Muscle layer of duodenum (tissue), 2 donors: ENCODE data around the gene EHD1.

Experiments used
- H3K27ac ChIP-seq: one replicate; pipeline ENCODE4 v1.7.0; 2013; ENCODE audit warnings: mild to moderate bottlenecking, low read length
- H3K27me3 ChIP-seq: one replicate; pipeline ENCODE4 v1.7.0; 2013; ENCODE audit warnings: low read depth, mild to moderate bottlenecking, control low read depth, low read length
- H3K36me3 ChIP-seq, 2 donors: one replicate each; pipeline ENCODE4 v1.7.0; 2013; ENCODE audit warnings: low read length in 2 of 2, control low read depth in 1 of 2, mild to moderate bottlenecking in 1 of 2; ENCODE audit not compliant: insufficient read depth in 2 of 2, control insufficient read depth in 1 of 2
- H3K4me1 ChIP-seq, 2 donors: one replicate each; pipeline ENCODE4 v1.7.0; 2013; ENCODE audit warnings: low read length in 2 of 2, mild to moderate bottlenecking in 2 of 2, control low read depth in 1 of 2, moderate library complexity in 1 of 2; ENCODE audit not compliant: insufficient read depth in 2 of 2, control insufficient read depth in 1 of 2
- H3K4me3 ChIP-seq, 2 donors: one replicate each; pipeline ENCODE4 v1.7.0; 2013; ENCODE audit warnings: low read length in 2 of 2, low read depth in 1 of 2, mild to moderate bottlenecking in 1 of 2
- H3K9me3 ChIP-seq, 2 donors: one replicate each; pipeline ENCODE4 v1.7.0; 2013; ENCODE audit warnings: low read length in 2 of 2, control low read depth in 1 of 2, mild to moderate bottlenecking in 1 of 2; ENCODE audit not compliant: control insufficient read depth in 1 of 2
- donor health status: healthy.

EHD1 gene

DNA sequence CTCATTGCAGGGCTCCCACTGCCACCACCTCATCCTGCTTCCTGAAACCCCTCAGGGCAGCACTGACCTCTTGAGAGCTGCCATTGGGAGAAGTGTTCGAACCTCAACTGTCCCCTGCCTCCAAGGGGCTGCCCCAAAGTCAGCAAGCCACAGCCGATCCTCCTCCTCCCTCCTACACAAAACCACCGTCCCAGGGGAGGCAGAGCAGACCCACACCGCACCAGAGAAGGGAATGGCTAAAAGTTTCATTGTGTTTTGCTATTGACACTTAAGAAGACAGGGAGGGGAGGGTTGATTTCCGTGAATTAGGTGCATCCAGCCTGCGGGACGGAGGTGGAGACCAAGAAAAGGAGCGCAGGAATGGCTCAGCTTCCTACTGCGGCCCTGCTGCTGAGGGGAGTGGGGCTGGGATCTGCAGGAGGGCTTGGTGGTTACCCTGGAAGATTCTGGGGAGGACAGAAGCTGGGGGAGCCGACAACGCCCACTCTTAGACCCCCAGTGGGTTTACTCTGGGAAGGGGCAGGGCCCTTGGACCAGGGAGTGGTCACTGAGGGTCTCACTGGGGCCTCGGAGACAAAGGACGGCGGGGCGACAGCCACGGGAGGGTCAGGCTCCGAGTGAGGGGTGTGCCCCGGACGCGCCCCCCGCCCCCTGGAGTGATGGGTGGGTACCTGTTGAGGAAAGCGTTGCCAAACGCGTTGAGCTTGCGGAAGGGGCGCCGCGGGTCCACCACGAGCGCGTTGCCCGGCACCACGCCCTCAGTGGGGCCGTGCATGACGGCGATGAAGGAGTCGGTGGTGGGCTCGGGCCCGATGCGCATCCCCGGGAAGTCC, 815 bp downstream of the EHD1 start:
- Histone ChIP-seq H3K4me1 (peaks cover 15 to 62% of the 10 kb centered on the region in 2 donors), H3K36me3 (peaks cover 10 to 14% of the 10 kb centered on the region in 2 donors), H3K4me3 (peak overlapping the region; percentile 97), H3K27me3 (no peaks in the 10 kb centered on the region), H3K9me3 (no peaks in the 10 kb centered on the region), H3K27ac (peak overlapping the region; percentile 78)

- no peaks in the 10 kb centered on the region for H3K9me3 ChIP-seq
- peak overlapping the region; percentile 97 for H3K4me3 ChIP-seq
- H3K36me3 ChIP-seq, result peaks cover 12 to 16% of the 10 kb centered on the region in 2 donors
- no peaks in the 10 kb centered on the region for H3K27me3 ChIP-seq
- H3K27ac ChIP-seq, result peak overlapping the region; percentile 78
- H3K4me1 ChIP-seq, result peaks cover 16 to 70% of the 10 kb centered on the region in 2 donors
Observed at GRCh38 chr11:64876835-64877341, 1.5 kb downstream of the EHD1 start.

GRCh38 chr11:64876229-64876750, 2.1 kb downstream of the EHD1 start:
- Histone ChIP-seq H3K4me3 (peak overlapping the region; percentile 97), H3K27ac (peak overlapping the region; percentile 78), H3K27me3 (no peaks in the 10 kb centered on the region), H3K4me1 (peaks cover 22 to 76% of the 10 kb centered on the region in 2 donors), H3K9me3 (no peaks in the 10 kb centered on the region), H3K36me3 (peaks cover 18 to 22% of the 10 kb centered on the region in 2 donors)

DNA sequence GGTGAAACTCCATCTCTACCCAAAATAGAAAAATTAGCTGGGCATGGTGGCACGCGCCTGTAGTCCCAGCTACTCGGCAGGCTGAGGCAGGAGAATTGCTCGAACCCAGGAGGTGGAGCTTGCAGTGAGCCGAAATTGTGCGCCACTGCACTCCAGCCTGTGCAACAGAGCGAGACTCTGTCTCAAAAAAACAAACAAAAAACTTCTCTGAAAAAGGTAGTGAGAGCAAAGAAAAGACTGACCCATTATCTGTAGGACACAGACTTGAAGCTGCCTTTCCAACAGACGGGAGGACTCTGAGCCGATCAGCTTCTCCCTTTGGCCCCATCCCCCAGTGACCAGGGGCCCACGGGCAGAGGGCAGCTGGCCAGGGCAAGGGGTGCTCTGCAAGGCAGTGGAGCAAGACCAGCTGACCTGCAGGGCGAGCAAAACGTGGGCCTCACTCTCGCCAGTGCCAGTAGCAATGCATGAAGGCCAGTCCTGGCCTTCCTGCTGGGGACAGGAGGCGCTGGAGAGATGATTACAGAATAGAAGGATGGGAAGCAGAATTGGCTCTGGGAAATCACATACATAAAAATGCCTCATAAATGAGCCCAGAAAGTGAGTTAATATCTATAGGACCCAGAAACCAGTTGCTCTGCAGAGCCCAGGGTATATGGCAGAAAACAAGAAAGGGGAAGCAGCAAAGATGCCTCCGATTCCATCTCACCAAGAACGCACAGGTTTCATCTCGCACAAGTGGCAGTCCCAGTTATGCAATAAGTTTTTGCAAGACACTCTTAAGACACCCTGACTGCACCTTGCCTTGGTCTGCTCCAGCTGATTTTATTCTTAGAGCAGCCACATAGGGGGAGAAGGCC, 2.8 kb downstream of the EHD1 start:
- H3K9me3 ChIP-seq, result no peaks in the 10 kb centered on the region
- H3K4me3 ChIP-seq, result peak overlapping the region; percentile 97
- H3K27ac ChIP-seq, result peak overlapping the region; percentile 78
- H3K36me3 ChIP-seq, result peaks cover 23 to 24% of the 10 kb centered on the region in 2 donors
- peaks cover 29 to 79% of the 10 kb centered on the region in 2 donors for H3K4me1 ChIP-seq
- no peaks in the 10 kb centered on the region for H3K27me3 ChIP-seq

DNA sequence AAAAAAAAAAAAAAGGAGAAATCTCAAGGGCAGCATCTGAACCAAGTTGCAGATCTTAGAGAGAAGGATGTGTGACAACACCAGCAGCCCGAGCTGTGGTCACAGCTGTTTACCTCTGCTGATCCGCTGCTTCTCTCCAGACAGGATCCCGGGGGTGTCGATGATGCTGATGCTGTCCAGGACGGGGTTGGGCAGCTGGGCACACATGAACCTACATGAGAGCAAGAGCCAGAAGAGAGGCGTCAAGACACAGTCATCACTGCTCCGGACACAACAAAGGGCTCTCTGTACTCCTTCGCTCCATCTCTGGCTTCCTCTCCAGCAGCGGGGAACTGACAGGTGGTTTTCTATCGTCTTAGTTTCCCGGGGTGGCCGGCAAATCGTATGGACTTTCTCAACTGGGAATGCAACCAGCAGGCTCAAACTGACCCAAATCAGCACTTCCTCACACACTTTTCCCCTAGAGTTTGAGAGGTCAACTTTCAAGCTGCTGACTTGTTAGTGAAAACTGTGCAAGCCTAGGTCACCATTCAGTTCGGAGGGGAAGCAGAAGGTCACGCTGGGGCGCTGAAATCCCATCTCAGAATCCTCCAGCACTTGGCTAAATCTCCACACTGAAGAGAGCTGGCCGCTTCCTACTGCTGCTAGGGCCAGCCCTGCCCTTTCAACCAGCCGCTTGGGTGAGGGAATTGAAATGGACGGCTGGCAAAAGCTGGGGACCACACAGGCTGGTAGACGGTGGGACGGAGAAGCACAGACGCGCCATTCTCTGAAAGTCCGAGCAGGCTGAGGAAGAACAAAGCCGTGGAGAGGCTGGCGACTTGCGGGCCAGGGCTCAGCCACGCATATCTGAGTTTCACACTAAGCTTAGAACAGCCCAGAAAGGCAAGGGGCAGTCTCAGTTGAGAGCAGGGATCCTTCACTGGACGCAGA, 3.8 kb downstream of the EHD1 start:
- H3K9me3 ChIP-seq, result no peaks in the 10 kb centered on the region
- H3K27ac ChIP-seq, result peak overlapping the region; percentile 33
- peaks cover 23 to 24% of the 10 kb centered on the region in 2 donors for H3K36me3 ChIP-seq
- peak overlapping the region; percentile 2 to 97 for H3K4me3 ChIP-seq
- no peaks in the 10 kb centered on the region for H3K27me3 ChIP-seq
- H3K4me1 ChIP-seq, result peaks cover 36 to 80% of the 10 kb centered on the region in 2 donors

GRCh38 chr11:64872790-64873488, 5.5 kb downstream of the EHD1 start:
- H3K36me3 ChIP-seq, result peaks cover 24 to 29% of the 10 kb centered on the region in 2 donors
- peak overlapping the region; percentile 36 for H3K27ac ChIP-seq
- H3K4me3 ChIP-seq, result no peak overlapping the region
- H3K9me3 ChIP-seq, result no peaks in the 10 kb centered on the region
- H3K4me1 ChIP-seq, result peaks cover 45 to 89% of the 10 kb centered on the region in 2 donors
- H3K27me3 ChIP-seq, result no peaks in the 10 kb centered on the region

DNA sequence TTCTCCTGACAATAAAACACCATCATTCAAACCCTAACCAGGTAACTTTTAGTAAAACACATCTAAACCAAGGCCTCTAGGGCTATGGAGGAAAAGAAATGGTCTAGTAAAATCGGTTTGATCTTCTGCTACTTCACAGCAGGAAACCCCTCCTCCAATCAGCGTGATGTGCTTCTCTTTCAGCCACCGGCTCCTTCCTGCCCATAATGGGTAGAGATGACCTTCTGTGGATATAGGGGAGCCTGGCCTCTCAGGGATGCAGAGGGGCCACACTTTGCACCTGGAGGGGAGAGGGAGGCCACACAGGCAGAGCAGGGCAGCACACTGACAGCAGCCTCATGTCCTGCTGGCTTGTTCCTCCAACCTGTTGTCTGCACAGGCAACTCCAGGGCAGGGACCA, 6.9 kb downstream of the EHD1 start:
- H3K9me3 ChIP-seq, result no peaks in the 10 kb centered on the region
- H3K27ac ChIP-seq, result peak overlapping the region; percentile 83
- H3K27me3 ChIP-seq, result no peaks in the 10 kb centered on the region
- peaks cover 45 to 90% of the 10 kb centered on the region in 2 donors for H3K4me1 ChIP-seq
- H3K36me3 ChIP-seq, result peaks cover 24 to 29% of the 10 kb centered on the region in 2 donors
- peak overlapping the region; percentile 13 to 30 for H3K4me3 ChIP-seq

GRCh38 chr11:64870893-64871466, 7.4 kb downstream of the EHD1 start:
- peak overlapping the region; percentile 83 for H3K27ac ChIP-seq
- H3K4me1 ChIP-seq, result peaks cover 40 to 90% of the 10 kb centered on the region in 2 donors
- peaks cover 24 to 29% of the 10 kb centered on the region in 2 donors for H3K36me3 ChIP-seq
- no peaks in the 10 kb centered on the region for H3K27me3 ChIP-seq
- H3K9me3 ChIP-seq, result no peaks in the 10 kb centered on the region
- H3K4me3 ChIP-seq, result peak overlapping the region; percentile 4 to 30

- no peaks in the 10 kb centered on the region for H3K27me3 ChIP-seq
- H3K9me3 ChIP-seq, result no peaks in the 10 kb centered on the region
- peak overlapping the region; percentile 83 for H3K27ac ChIP-seq
- peaks cover 24 to 29% of the 10 kb centered on the region in 2 donors for H3K36me3 ChIP-seq
- H3K4me1 ChIP-seq, result peaks cover 36 to 86% of the 10 kb centered on the region in 2 donors
- H3K4me3 ChIP-seq, result peak overlapping the region; percentile 4 to 30
Observed at GRCh38 chr11:64870176-64870892, 8.1 kb downstream of the EHD1 start.
